Measurements from ENCODE around the gene MARK4.

DNA sequence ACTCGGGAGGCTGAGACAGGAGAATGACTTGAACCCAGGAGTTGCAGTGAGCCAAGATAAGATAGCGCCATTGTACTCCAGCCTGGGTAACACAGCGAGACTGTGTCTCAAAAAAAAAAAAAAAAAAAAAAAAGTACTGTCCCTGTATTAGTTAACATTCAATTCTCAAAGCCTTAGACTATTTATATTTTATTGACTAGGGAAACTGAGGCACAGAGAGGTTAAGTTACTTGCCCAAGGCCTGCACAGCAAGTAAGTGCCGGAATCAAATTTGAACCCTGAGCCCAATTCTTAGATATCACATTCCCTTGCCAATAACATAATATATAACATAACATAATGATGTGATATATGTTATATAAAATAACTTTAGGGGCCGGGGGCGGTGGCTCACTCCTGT is 88.6 kb downstream of the MARK4 start:
- no peak for TF ChIP-seq POLR2A (IDR thresholded peaks at IDR 0.05)
- no peak for TF ChIP-seq POLR2AphosphoS5 (IDR thresholded peaks at IDR 0.05)
- TF ChIP-seq, protein P1, sequence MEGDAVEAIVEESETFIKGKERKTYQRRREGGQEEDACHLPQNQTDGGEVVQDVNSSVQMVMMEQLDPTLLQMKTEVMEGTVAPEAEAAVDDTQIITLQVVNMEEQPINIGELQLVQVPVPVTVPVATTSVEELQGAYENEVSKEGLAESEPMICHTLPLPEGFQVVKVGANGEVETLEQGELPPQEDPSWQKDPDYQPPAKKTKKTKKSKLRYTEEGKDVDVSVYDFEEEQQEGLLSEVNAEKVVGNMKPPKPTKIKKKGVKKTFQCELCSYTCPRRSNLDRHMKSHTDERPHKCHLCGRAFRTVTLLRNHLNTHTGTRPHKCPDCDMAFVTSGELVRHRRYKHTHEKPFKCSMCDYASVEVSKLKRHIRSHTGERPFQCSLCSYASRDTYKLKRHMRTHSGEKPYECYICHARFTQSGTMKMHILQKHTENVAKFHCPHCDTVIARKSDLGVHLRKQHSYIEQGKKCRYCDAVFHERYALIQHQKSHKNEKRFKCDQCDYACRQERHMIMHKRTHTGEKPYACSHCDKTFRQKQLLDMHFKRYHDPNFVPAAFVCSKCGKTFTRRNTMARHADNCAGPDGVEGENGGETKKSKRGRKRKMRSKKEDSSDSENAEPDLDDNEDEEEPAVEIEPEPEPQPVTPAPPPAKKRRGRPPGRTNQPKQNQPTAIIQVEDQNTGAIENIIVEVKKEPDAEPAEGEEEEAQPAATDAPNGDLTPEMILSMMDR (IDR thresholded peaks at IDR 0.05) = no peak
